Endothelial cell of umbilical vein (primary cell): Measurements from ENCODE around the gene LAMB4.
A peak's percentile ranks its signal among the peaks of the same experiment; 100 is the strongest.

Experiments
- POLR2A ChIP-seq: IDR thresholded peaks from 2 replicates; pipeline ENCODE4 v1.6.1; 2012; ENCODE audit warnings: low read depth, mild to moderate bottlenecking, control low read depth, low read length
- POLR2AphosphoS5 ChIP-seq: IDR thresholded peaks from 2 replicates; pipeline ENCODE4 v1.6.1; 2012; ENCODE audit warnings: low read depth, mild to moderate bottlenecking, control low read depth, low read length, moderate library complexity; ENCODE audit not compliant: insufficient read depth
- TF ChIP-seq, protein P1 (sequence below): IDR thresholded peaks from 2 replicates; pipeline ENCODE4 v1.6.1; 2011; ENCODE audit not compliant: insufficient read depth, insufficient read length
- TF ChIP-seq, protein P2 (sequence below), 2 donors: IDR thresholded peaks; 1 replicate in 1 of 2; 2 replicates in 1 of 2; pipeline ENCODE4 v1.5.1; 2011; ENCODE audit warnings: low read length in 2 of 2, mild to moderate bottlenecking in 2 of 2, moderate library complexity in 2 of 2, control low read depth in 1 of 2, inconsistent platforms in 1 of 2, low read depth in 1 of 2; ENCODE audit not compliant: insufficient read depth in 1 of 2; ENCODE audit errors: extremely low read depth in 1 of 2

DNA sequence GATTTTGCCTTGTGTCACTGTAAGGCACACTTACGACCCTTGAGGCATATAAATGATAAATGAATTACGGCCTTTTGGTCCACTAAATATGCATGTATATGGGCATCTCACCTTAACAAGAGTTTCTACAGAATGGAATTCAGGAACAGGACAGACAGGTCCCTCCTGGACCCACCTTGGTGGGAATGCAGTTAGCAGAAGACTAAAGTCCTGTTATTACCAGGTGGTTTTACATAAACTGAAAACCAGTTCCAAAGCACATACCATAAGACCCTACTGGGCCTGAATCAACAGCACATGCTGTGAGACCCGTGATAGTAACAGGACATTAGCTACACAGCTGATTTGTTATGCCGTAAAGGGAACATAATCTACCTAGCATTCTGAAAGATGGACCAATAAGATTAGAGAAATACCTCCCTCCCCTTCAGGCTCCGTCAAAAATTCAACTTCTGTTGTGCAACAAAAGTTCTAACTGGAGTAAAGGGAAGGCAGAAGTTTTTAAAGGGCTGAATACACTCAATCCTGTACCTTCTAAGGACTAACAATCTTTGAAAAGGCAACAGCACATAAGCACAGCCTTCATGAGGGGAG lies 151.2 kb downstream of the LAMB4 start:
- TF ChIP-seq POLR2A = no peak
- peak; percentile 9 for TF ChIP-seq POLR2AphosphoS5
- TF ChIP-seq, protein P1, sequence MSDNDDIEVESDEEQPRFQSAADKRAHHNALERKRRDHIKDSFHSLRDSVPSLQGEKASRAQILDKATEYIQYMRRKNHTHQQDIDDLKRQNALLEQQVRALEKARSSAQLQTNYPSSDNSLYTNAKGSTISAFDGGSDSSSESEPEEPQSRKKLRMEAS = no peak
- TF ChIP-seq, protein P2, sequence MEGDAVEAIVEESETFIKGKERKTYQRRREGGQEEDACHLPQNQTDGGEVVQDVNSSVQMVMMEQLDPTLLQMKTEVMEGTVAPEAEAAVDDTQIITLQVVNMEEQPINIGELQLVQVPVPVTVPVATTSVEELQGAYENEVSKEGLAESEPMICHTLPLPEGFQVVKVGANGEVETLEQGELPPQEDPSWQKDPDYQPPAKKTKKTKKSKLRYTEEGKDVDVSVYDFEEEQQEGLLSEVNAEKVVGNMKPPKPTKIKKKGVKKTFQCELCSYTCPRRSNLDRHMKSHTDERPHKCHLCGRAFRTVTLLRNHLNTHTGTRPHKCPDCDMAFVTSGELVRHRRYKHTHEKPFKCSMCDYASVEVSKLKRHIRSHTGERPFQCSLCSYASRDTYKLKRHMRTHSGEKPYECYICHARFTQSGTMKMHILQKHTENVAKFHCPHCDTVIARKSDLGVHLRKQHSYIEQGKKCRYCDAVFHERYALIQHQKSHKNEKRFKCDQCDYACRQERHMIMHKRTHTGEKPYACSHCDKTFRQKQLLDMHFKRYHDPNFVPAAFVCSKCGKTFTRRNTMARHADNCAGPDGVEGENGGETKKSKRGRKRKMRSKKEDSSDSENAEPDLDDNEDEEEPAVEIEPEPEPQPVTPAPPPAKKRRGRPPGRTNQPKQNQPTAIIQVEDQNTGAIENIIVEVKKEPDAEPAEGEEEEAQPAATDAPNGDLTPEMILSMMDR (IDR thresholded peaks at IDR 0.05; ENCODE audit: extremely low read depth in 1 of 2, insufficient read depth in 1 of 2, low read depth in 1 of 2, low read length in 2 of 2) = no peak
